ENCODE data around the gene ZNF311.
A peak's percentile ranks its signal among the peaks of the same experiment; 100 is the strongest.

The ZNF311 gene

GRCh38 chr6:29005183-29005885 is at the start of gene ZNF311:
TSS of gene ZNF311 (minus strand) at chr6:29005315. CDS start at chr6:29003954, 1,361 bp downstream.
- no peak for DNase-seq

GRCh38 chr6:29051680-29052079 is 46.6 kb upstream of the ZNF311 start:
- no peak for DNase-seq

- DNase-seq, result no peak
Observed at GRCh38 chr6:29045075-29045474, 40.0 kb upstream of the ZNF311 start, which contains the start of gene OR2W1. TSS of gene OR2W1 (minus strand) at chr6:29045175. CDS start at chr6:29045175, 0 bp downstream.

GRCh38 chr6:29035951-29036350 is 30.8 kb upstream of the ZNF311 start:
- DNase-seq, result no peak

GRCh38 chr6:29028821-29029220 is 23.7 kb upstream of the ZNF311 start:
- no peak for DNase-seq

GRCh38 chr6:29025927-29026585 is 20.9 kb upstream of the ZNF311 start:
- DNase-seq, result no peak

GRCh38 chr6:29021434-29021833 is 16.3 kb upstream of the ZNF311 start:
- no peak for DNase-seq

GRCh38 chr6:29019629-29020028 is 14.5 kb upstream of the ZNF311 start:
- no peak for DNase-seq

GRCh38 chr6:29017428-29017802 is 12.3 kb upstream of the ZNF311 start:
- DNase-seq, result no peak

- DNase-seq, result peak; percentile 74
Observed at GRCh38 chr6:29016559-29017427, 11.7 kb upstream of the ZNF311 start.

- DNase-seq, result no peak
Observed at GRCh38 chr6:29014729-29015608, 9.9 kb upstream of the ZNF311 start.

- peak; percentile 9 for DNase-seq
Observed at GRCh38 chr6:29011276-29011734, 6.2 kb upstream of the ZNF311 start.

GRCh38 chr6:29009358-29009757 is 4.2 kb upstream of the ZNF311 start:
- no peak for DNase-seq

GRCh38 chr6:29008089-29008488 is 3.0 kb upstream of the ZNF311 start:
- no peak for DNase-seq

GRCh38 chr6:28996844-28997510 is 8.1 kb downstream of the ZNF311 start:
- no peak for DNase-seq

- no peak for DNase-seq
Observed at GRCh38 chr6:28995093-28995650, 9.9 kb downstream of the ZNF311 start.

GRCh38 chr6:28988536-28989311 is 16.4 kb downstream of the ZNF311 start:
- peak; percentile 76 for DNase-seq

- peak; percentile 15 for DNase-seq
Observed at GRCh38 chr6:28985462-28986164, 19.5 kb downstream of the ZNF311 start.

GRCh38 chr6:28983838-28984237 is 21.3 kb downstream of the ZNF311 start:
- no peak for DNase-seq
